ENCODE measurements around the gene MAGEF1.
"Not testable (repeated sequence)": the region's sequence is repeated elsewhere in the genome, so short reads cannot be mapped to it uniquely, and the experiment has no call there.

Gene MAGEF1

DNA sequence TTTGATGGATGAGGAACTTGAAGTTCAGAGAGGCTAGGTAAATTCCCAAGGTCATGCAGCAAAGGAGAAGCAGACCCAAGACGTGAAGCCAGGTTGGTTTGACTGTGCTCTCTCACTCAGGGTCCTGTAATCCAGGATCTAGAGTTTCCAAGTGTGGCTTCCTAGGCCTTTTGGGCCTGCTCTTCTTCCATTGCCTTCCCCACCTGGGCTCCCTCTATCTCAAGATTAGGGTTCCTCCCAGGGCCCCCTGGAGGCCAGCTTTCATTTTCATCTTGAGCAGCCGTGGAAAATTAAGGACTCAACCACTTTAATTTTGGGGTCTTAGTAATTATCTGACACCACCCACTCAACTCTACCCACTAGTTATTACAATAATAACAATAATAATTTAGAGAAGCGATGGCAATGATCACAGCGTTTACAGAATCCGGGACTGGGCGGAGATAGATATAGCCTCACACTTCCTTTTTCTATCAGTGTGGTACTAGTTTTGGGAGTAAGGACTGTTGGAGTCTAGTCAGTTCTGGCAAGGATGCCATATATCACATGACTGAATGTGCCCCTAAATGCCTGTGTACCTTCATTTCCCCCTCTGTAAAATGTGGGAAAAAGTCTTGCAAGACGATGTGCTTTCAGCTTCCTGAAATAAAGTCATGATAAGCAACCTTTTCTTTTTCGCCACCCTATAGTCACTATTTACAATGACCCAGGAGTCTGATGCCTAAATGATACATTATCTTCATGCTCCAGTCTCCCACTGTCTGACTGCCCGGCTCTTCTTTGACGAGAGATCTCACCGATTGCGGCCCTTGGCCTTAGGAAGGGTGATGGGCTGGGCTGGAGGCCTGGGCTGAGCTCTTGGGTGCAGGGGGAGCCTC, 30.2 kb upstream of the MAGEF1 start:
- no peak for DNase-seq

DNA sequence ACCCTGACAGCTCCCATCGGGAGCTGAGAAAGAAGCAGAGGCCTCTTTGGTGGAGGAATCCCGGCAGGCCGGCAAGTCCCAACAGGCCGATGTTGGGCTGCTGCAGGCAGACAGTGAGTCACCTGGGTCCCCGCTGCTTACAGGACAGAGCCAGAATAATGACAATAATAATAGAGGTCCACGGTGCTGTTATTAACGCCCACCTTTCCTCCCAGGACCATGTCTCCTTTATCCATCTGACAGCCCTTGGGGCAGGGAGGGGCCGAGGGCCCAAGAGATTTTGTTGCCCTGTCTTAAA, 29.3 kb upstream of the MAGEF1 start:
- no peak for DNase-seq

DNA sequence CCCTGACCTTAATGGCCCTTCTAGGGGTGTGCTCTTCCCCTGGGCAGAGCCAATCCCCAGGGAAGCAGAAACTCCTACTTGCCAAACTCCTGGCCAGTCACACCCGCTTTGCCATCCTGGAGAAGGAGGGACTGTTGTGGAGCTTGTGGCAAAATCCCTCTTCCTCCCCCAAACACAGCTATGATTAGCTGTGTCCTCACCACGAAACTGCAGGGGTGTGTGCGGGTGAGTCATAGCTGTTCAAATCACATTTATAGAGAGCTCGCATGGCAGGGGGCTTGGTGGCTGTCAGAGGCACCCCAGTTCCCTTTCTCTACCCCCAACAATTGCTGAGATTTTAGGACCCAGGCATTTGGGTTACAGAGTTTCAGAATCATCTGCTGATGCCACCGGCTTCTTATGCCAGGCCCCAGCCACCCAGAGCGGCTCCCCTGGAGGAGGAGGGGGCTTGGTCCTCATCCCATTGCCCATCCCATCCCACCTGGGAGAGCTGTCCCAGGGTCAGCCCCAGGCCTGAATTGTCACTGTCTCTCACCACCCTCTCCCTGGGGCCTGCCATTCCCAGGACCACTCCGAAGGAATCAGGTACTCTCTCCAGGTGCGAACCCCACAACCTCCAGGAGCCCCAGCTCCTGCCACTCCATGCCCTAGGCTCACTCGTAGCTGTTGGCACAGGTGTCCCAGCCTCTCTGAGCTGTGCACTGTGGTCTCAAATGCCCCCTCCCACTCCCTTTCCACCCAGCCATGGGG, 28.8 kb upstream of the MAGEF1 start:
- no peak for DNase-seq

DNA sequence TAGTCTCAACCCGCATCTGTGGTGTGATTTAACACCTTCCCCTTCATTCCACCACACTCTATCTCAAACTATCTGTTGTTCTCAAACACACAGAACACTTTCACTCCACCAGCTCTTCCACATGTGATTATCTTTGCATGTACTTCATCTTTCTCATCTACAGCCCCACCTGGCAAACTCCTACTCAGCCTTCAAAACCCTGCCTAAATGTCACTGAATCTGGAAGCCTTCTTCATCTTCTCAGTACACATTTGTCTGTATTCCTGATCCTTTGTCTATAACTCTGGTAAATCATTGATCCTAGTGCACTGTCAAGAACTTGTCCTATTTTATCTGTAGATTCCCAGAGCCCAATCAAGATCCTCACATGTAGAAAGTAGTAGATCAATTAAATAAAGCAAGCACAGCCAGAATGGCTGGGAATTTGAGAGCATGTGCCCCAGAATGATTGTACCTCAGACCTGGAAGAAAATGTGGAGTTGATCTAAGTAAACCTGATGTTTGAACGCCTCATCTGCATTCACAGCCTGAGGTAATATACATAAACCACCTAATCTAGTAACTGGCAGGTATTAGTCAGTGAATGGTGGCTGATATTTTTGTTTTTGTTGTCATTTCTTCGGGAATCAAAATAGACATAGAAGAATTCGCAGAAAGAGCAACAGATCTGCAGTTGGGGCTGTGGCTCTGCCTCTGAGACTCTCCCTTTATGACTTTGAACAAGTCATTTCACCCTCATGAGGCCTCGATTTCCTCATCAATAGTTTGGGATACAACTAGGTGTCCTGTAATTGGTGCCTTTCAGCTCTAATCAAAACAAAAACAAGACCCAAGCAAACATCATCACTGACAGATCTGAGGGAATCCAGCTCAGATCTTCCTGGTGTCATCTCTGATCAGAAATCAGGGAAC, 28.0 kb upstream of the MAGEF1 start:
- DNase-seq, result no peak

DNA sequence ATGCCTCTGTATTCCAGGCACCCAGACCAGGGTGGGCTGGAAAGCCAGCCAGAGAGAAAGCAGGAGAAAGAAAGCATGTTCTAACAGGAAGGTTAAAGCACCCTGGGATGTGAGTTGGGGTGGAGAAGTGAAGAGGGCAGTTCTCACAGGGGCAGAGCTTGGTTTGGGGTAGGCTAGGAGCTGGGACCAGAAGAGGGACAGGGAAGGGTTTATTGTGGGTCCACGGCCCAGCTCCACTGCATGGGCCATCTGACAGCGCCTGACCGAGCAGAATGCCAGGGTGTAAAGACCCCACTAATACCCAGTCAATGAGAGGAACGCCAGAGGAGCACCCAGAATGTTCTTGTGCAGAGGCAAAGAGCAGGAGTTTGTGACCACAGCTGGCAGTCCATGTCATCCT, 27.1 kb upstream of the MAGEF1 start:
- no peak for DNase-seq

DNA sequence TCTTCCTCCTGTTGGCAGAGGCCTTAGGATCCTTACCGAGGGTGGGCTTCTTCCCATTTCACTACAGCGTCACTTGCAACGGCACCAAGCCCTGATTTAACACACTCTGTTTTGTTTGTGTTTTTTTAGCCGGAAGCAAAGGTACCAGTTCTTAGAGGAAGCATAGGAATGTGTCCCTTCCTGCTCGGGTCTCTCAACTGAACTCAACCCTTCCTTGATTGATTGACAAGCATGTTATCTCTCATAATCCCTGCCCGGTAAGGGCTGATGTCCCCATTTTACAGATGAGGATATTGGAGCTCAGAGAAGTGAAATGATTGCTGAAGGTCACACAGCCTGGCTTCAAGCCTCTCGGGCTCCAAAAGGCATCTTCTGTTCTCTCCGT, 26.6 kb upstream of the MAGEF1 start:
- DNase-seq, result no peak

DNA sequence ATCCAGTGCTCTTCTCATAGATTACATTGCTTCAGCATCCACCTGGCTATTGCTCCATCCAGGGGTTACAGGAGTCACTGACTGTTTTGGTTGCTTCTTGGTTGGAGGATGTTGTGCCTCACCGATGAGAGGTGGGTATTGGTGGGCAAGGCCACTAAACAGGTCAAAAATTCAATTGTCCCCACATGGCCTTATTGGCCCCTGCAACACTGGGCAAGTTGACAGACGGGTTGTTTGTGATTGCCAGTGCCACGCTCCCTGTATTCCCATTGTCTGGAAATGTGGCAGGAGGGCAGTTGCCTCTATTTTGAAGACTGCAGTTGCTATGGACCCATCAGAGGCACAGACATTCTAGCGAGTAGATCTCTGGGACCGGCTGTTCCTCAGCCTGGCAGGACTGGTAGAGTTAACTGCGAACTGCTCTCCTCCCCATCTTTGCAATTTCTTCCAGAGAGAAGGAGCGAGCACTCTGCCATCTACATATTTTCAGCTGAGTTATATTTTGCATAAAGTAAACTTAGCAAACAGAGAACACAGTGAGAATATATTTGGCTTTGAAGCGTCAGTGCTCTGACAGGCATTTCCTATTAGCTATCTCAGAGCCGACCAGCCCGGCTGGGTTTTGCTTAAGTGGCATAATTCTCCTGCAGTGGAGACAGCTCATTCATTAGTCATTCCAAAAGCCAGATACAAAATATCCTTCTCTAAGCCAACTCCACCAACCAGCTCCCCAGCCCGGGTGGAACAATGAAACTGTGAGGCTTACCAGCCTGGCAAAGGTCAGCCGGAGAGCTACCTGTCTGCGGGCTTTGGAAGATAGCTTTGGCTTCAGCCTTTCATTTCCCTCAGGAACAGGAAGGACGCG, 26.0 kb upstream of the MAGEF1 start:
- DNase-seq, result no peak

DNA sequence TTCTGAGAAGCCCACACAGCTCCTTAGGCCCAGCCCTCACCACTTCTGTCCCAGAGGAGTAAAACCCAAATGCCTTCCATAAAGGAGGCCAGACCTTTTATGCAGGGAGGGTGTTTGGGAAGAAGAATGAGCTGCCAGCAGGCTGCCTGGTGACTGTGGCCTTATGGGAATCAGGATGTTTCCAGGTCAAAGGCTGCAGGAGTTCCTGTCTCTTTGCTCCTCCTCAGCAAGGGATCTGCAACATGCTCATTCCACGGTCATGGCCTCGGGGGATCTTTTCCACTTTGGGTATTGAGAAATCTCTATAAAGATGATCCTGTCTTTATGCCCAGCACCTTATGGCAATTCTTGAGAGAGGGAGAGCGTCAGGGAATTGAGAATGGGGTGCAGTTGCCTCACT, 25.2 kb upstream of the MAGEF1 start:
- DNase-seq, result no peak

DNA sequence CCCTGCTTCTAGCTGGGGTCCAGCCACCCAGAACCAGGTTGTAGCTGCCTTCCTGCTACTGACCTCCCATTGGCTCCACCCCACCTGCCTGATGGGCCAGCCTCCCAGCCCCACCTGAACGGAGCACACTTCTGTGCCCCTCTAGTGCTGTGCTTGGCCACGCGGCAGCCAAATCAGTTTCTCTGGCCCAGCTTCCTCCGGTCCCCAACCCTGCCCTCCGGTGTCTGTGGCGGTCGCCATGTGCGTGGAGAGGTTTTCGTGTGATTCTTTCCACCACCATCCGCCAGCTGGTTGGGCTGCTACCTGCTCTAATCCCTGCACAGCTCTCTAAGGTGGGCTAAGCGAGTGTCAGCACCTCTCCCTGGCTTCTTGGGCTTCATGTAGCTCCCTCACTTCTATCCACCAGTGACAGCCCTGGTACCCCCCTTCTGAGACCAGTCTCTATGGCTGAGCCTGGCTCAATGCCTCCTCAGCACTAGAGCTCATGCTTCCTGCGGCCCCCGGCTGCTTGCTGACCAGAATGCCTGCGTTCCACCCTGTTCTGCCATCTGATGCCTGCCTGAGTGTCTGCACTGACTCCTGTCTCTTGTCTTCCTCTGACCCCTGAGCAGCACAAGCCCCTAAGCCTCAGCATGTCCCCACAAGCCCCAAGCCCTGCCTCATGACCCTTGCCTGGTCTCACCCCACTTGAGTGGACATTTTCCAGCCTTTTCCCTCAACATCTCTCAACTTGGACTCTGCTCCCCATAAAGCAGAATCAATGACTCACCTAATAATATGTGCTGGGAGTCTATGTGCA, 23.2 kb upstream of the MAGEF1 start:
- DNase-seq, result no peak

DNA sequence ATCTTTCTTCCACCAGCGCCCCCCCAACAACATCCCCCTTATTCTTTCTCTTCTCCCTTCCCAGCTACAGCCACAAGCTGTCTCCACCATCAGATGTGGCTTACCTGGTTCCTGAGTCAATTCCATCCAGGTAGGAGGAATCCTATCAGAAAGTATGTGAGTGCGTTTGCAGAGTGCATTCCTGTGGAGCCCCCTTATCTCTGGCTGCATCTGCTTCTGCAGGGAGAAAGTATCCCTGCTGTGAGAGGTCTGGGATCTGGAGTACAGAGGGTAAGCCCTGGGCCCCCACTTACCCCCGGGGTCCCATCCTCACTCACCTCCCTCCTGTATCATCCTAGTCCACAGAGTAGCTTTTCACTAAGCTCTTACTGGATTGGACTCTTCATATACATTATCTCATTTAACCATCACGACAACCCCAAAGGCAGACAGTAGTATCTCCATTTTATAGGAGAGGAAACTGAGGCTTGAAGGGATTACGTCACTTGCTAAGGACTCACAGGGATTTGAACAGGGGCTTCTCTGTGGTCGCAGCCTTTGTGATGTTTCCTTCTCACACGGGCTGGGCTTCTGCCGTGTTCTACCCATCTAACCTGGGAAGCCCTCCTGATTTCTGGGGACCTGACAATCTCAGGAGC, 22.2 kb upstream of the MAGEF1 start:
- no peak for DNase-seq

DNA sequence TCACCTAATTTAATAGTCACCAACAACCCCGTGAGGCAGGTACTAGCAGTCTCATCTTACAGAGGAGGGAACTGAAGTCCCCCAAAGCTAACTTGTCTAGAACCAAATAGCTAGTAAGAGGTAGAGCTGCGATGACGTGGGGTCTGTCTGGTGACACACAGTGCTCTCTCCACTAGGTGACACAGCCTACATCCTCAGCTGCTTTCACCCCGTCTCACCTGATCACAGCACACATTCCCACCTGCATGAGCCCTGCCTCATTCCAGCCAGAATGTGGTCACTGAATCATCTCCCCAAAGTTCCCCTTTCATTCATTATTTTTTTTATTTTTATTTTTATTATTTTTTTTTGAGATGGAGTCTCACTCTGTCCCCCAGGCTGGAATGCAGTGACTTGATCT, 21.3 kb upstream of the MAGEF1 start:
- DNase-seq, result no peak

DNA sequence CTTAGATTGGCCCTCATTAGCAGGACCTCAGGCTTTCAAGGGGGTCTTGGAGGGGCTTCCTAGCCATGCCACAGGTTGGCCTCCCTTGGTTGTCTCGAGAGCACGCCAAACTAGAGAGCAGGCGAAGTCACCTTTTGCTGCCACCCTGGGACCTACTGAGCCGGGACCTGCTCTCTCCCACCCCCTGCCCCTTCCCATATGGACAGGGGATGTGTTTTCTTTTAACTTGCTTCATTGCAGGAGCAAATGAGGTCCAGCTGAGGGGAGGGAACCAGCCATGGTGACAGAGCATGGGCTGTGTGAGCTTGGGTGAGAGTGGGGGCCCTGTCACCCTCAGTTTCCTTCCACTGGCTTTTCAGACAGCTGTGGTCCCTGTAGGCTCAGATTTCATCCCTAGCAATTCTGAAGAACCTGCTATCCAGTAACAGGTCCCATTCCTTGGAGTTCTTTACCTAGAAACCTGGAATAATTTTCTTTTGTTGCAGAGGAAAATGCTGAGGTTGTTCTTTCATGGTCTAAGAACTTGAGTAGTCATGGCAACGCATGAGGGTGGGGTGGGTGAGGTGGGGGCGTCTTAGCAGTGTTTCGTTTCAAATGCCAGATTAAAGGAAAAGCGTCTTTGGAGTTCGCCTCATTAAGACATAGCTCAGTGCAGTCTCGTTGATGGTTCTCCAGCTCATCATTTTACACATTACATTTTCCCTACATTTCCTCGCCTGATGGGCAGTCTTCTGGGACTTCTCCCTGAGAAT, 20.1 kb upstream of the MAGEF1 start:
- DNase-seq, result no peak

DNA sequence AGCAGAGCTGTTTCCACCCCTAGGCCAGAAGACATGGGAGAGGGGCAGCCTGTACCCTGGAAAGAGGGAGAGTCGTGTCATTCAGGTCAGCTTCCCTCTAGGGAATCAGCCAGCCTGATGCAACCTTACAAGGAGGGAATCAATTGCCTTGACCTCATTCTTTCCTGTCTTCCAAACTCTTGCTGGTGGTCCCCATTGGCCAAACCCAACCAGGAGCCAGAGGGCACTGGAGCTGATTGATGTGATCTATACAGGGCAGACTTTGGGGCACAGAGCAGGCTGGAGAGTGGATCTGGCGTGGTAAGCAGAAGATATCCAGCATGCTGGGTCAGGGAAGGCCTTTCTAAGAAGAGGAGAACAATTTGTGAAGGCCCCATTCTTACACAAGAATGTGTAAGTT, 19.1 kb upstream of the MAGEF1 start:
- no peak for DNase-seq

DNA sequence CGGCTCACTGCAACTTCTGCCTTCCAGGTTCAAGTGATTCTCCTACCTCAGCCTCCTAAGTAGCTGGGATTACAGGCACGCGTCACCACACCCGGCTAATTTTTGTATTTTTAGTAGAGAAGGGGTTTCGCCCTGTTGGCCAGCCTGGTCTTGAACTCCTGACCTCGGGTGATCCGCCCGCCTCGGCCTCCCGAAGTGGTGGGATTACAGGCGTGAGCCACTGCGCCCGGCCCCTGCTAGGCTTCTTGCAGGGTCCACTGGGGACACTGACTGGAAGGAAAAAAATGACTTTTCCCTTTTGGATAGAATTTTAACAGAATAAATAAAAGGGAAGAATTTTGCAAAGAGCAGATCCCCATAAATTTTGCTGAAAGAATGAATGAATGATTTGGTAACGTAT, 17.3 kb upstream of the MAGEF1 start:
- DNase-seq, result not testable (repeated sequence)

DNA sequence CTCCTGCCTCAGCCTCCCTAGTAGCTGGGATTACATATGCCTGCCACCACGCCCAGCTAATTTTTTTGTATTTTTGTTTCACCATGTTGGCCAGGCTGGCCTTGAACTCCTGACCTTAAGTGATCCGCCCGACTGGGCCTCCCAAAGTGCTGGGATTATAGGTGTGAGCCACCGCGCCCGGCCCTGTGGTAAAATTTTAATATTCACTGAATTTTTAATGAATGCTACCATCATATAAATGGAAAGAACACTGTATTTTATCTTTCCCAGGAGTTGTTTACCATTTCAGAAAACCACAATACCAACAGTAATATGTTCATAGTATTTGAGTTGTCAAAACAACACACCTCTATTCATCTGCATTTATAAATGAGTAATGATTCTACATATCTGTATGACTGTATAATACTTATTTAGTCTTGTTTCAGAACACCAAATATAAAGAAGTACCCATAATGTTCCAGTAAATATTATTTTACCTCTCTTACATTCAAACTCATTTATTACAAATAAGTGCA, 16.2 kb upstream of the MAGEF1 start:
- DNase-seq, result no peak

DNA sequence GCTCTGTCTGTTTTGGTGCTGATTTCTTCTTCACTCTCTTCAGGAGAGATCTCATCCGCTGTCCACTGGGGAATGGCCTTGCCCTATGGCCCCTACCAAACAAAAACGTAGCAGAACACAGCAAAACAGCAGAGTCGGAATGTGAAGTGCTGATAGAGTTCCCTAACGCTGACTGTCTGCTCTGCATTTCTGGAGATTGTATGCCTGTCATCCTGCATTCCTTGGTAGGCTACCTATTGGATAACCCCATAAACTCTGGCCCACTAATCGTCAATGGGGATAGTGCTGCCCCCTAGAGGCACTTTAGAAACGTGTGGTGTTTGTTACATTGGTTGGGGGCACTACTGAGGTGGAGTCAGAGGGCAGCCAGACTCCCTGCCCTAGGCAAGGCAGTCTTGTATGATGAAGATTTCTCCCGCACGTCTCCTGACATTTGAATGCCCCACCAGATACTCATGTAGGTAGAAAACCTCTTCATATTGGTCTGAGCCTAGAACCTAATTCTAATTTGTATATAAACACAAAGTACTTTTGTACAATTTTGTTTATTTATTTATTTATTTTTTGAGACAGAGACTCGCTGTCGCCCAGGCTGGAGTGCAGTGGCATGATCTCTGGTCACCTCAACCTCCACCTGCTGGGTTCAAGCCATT, 15.6 kb upstream of the MAGEF1 start:
- peak in 3 of 6 experiments; percentile 9 to 39 (median 13) for DNase-seq

DNA sequence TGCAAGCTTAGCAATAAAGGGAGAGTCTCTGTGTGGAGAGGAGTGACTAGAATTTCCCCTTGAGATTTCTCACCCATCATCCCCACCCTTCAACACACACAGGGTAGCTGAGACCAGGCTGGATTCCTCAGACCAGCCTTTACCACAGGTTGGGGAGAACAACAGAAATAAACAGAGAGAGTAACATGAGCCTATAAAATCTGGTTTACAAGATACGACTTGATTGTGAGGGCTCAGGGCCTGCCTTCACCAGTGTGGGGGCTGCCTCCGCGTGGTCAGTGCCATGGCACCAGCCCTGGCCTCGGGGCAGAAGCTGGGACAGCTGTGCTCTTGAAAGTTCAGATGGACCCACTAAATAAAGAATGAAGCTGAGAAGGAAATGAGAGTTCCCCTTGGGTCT, 14.6 kb upstream of the MAGEF1 start:
- no peak for DNase-seq

DNA sequence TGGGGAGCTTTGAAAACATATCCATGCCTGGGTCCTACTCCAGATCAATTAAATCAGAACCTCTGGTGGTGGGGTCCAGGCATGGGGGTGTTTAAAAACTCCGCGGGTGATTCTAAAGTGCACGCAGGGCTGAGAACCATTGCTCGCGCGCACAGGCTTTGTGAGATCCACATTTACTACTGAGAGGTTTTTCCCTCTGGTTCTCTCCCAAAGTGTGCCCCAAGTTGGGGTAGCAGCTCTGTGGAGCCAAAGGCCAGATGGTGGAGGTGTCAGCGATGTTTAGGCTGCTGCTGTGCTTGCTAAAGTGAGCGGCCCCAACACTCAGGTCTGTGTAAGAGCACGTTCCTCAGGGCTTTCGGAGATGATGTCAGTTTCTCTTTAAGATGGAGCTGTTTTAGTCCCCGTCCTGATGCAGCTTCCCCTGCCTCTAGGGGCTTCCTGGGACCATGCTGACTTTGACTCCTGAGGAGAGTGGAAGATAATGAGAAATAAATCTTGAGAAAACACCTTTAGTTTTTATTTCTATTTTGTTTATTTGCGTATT, 13.4 kb upstream of the MAGEF1 start:
- DNase-seq, result no peak

DNA sequence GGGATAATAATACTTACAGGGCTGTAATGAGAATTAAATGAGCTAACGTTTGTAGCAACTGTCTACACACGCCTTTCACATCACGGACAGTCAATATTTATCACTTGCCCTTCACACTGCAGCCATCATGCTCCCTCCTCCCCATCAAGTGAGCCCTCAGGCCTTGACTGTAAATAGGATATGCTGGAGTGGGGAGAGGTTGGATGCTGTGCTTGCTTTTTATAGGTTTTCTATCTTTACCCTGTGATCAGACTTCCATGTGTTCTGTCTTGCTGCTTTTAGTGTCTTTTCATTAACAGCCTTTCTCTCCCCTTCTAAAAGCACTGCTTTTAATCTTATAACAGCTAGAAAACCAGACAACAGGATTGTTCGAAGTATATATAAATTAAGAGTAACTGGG, 12.8 kb upstream of the MAGEF1 start:
- no peak for DNase-seq

All from stimulated activated naive CD4-positive, alpha-beta T cell (primary cell).